Activated CD4-positive, alpha-beta T cell treated with anti-CD3 and anti-CD28 coated beads, Interleukin-10, Interleukin-2, amounts not matched to agents 100 ng/mL and 50 ng/mL, durations not matched to agents 16 hours and 8 hours (primary cell): ENCODE measurements around the gene SMPD1.

Experiments used
- DNase-seq: peaks from one replicate; pipeline ENCODE4 v3.0.0-alpha.2; 2020

The SMPD1 gene

GRCh38 chr11:6389905-6390717 is at the start of gene SMPD1:
TSS of gene SMPD1 (plus strand) at chr11:6390474. CDS start at chr11:6390599, 125 bp downstream.
- peak; percentile 96 for DNase-seq

DNA sequence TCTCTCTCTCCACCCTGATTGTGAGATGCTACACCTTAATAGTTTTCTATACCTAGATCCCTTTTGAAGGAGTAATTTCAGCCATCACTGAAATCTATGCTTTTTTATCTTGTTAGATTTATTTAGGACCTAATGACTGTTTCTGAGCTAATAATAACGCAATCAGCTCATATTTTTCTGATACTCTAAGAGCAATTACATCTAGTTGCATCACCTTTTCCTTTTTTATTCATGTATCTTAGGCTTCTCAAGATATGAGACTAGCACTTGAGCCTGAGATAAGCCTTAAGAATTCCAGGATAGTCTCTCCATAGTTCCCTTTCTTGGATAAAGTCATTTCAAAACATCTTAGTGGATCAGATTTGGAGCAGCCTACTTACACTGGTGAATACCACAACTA is 44.9 kb upstream of the SMPD1 start:
- DNase-seq, result no peak

DNA sequence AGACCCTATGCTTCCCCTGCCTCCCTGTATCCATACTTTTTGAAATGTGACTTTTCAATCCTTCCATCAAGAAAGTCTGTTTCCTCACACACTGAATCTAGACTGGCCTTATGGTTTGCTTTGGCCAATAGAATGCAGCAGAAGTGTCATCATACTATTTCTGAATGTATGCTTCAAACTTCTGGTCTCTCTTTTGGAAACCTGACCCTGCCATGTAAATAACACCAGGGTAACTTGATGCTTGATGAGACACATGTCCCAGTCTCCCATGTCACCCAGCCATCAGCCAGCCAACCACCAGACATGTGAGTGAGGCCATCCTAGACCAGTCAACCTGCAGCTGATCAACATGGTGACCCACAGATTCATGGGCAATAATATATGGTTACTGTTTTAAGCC is 40.2 kb upstream of the SMPD1 start:
- no peak for DNase-seq

DNA sequence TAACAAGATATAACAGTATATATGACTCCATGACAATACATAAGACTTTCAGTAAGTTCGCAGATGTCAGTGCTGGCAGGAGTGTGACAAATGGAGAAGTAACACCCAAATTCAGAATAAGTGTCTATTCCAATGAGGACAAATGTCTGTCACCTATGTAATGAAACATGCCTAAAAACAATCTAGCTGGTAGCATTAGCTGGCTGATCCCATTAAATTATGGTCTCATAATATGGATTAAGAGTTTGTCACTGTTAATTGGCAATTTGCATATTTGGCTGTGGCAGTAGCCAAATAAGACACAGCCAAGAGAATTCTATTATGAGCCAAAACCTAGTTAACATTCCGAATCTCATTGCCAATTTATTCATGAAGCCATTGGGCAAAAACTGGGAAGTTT is 39.8 kb upstream of the SMPD1 start:
- no peak for DNase-seq

DNA sequence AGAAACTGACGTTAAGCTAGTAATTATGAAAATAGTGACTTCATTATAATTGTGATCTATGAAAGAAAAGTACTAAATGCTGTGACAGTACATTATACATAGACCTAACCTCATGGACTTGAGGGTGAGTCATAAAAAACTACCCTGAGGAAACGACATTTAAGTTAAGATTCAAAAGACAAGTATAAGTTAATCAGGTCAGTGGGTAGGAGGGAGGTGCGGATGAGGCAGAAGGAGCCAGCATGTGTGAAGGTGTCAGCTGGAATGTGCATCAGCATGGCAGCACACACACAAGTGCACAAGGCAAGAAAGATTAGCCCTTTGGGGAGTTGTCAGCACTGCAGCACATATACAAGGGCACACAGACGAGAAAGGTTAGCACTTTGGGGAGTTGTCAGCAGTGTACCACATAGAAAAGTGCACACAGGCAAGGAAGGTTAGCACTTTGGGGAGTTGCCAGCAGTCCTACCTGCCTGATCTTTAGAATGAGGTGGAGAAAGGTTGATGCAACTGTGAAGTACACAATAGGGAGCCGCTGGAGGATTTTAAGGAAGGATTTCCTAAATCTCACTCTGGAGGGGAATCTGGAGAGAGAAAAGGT is 38.4 kb upstream of the SMPD1 start:
- DNase-seq, result peak; percentile 71

- peak; percentile 76 for DNase-seq
Observed at GRCh38 chr11:6353367-6353987, 36.8 kb upstream of the SMPD1 start.

DNA sequence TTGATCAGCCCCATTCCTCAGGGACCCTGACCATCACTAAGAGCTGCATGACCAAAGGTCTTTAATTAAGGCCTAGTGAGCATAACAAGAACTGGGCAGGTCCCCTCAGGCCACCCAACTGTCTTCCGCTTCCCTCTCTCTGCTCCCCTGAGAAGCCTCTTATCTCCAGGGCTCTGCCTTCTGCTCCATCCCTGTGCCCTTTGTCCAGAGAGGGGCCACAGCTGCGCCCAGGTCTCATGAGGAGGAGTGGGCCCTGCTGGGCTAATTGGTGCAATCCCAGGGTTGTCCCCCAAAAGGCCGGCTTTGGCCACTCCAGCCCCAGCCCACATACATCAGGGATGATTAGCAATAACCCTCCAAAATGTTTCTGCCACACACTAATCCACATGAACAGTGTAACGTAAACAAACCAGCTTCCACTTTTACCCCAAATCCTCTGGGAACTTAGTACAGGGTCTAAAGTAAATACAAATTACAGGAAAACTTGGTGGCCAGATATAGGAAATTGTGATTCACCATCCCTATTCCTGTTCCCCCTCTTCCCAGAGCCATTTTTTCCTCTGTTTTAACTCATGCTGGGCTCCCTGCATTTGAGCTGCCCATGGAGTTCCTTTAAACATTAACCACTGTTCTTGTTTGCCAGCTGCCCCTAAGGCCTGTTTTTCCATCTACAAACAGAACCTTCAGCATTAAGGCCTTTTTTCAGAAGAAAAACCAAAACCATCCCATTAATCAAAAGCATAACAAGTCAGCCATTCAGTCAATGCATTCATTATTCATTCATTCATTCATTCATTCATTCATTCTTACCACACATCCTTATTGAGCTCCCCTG is 35.4 kb upstream of the SMPD1 start:
- no peak for DNase-seq

DNA sequence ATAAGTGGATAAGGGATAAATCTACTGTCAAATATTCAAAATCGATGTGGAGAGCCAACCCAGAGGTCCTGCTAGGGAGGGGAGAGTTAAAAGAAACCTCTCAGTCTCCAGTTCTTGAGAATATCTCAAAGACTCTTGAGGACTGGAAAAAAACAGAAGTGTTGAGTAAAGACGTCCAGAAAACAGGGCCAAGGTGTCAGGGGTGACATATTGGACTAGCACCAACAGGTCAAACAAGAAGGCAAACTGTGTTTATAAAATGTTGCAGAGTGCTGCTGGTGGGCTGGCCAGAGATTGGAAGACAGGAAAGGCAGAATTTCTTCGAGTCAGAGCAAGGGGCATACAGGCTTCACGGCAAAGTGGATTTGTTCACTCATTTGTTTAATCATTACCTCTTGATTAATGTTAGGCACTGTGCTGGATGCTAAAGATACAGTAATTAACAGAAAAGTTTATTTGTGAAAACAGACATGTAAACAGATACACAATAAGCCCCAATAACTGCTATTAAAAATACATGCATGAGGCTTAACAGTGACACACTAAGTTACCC is 33.7 kb upstream of the SMPD1 start:
- DNase-seq, result no peak

- peak; percentile 50 for DNase-seq
Observed at GRCh38 chr11:6357222-6357621, 33.1 kb upstream of the SMPD1 start.

DNA sequence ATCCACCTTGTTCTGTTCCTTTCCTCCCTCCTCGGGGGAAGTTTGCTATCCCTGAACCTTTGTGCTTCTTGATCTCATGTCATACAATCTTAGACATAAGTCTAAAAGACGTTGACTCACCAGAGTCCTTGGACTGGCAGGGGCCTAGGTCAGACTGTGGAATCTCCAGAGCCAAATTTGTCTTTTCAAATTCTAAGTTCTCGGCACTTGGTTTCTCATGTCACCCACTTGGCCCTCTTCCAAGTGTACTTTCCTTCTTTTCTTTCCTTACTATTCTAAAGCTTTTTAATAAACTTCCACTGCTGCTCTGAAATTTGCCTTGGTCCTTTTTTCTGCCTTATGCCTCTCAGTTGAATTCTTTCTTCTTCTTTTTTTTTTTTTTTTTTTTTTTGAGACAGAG is 30.1 kb upstream of the SMPD1 start:
- no peak for DNase-seq

- no peak for DNase-seq
Observed at GRCh38 chr11:6362185-6362872, 27.9 kb upstream of the SMPD1 start.

DNA sequence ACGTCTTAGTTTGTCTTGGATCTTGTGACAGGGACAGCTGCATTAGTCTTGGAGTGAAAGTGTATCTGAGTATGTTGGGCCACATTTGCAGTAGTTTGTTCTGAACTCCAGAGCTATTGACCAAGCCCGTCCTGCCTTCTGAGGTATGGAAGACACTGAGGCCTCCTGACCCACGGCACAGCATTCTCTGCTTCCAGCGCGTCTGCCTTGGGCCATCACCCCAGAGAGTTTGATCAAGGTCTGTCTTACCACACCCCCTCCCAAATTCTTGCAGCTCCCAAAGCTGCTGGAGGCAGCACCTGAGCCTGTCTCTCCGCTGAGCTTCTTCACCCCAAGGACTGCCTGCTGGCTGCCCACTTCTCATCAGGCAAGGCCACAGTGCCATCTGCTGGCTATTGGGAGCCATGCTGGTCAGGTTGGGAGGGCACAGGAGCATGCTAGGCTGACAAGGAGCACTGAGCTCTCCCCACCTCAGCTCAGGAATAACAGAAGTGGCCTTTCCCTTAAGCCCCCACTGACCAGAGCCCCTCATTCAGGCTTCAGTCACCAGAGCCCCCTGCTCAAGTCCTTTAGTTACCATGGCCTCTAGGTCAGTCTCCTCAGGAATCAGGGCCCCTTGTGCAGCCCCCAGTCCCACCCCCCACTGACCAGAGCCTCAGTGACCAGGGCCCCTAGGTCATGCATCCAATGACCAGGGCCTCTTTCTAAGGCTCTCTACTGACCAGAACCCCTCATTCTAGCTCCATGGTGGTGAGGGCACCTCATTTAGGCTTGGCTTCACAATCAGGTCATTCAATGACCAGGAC is 27.2 kb upstream of the SMPD1 start:
- DNase-seq, result peak; percentile 82

- DNase-seq, result no peak
Observed at GRCh38 chr11:6365659-6366058, 24.6 kb upstream of the SMPD1 start.

- DNase-seq, result no peak
Observed at GRCh38 chr11:6371825-6372224, 18.4 kb upstream of the SMPD1 start.

DNA sequence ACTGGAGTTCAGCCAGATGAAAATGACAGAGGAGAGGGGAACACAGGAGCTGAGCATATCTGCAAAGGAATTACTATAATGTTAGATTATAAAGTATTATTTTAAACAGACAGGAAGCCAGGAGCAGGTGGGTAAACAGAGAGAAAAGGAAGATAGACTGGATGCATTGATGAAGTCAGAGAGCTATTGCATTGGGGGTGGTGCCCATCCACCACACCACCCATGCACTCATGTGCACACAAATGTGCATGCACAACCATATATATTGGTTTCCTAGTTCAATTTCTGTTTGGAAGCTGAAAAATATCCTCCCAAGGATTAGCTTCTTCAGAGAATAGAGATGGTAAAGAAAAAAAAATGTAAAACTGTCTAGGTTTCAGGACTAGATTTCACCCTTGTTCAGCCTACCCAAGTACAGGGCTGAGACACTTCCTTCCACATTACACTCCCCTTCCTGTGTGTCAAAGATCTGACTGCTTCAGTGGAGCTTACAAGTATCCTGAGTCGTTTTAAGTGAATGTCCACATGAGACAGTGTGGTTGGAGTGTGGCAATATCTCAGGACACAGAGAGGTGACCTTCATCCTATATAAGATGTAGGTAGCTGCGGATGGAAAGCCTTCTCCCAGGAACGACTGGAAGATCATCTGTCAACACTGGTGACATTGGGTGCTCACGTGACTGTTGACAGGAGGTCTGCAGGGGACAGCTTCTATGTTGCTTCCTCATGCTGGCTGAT is 12.2 kb upstream of the SMPD1 start:
- DNase-seq, result peak; percentile 32

DNA sequence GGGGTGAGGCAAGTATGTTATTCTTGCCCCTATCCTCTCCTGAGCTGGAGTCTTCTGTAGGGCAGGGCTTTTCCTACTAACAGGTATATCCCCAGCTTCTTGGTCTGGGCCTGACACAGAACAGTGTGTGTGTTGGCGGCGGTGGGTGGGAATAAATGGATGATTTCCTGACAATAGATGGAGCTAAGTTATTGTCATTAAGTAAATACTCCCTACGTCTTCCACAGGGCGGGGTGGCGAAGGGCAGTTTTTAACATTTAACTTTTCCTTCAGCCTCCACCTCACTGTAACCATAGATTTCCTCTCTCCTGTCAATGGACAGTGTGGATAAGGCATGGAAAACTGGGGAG is 11.7 kb upstream of the SMPD1 start:
- DNase-seq, result no peak

DNA sequence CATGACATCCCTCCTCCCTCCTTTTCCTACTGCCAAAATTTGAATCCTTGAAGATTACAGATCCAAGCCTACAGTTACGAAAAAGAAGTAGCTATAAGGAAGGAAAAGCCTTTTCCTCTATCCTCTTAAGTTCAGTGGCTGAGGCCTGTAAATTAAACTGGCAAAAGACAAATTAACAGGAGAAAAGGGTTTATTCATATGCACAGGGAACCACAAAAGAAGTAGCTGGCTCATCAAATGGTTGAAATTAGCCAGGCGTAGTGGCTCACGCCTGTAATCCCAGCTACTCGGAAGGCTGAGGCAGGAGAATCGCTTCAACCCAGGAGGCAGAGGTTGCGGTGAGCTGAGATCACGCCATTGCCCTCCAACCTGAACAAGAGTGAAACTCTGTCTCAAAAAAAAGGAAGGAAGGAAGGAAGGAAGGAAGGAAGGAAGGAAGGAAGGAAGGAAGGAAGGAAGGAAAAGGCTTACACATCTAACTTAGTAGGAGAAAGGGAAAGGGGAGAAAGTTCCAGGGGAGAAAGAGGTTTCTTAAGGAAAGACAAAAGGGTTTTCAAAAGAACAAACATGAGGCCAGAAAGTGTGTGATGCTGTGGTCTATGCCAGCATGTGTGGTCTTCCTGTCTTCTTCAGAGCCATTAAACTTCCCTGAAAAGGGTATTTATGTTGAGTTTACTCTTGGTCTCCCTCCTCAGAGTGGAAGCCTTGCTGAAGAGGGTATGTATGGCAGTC is 5.1 kb upstream of the SMPD1 start:
- no peak for DNase-seq

DNA sequence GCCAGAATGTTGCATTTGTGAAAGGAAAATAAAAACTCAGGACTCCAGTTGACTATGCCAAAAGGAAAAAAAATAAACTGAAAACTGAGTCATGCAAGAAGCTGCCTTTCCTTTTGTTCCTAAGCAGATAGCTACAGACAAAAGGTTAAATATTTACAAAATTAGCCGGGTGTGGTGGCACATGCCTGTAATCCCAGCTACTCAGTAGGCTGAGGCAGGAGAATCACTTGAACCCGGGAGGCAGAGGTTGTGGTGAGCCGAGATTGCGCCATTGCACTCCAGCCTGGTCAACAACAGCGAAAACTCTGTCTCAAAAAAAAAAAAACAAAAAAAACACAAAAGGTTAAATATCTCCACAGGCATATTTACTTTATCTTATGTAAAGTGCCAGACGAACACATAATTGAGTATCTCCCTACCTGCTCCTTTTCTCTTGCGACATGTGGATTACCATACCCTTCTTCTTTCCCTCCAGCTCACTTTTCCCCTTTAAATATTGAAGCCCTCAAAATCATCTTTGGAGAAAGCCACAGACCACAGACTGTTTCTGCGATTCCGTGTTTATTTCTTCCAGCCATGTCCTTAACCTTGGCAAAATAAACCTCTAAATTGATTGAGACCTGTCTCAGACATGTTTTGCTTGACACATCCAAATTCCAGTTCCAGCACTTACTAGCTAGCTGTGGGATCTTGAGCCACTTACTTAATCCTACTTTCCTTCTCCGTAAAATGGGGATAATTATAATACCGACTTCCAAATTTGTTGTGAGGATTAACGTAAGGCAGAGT is 2.3 kb upstream of the SMPD1 start:
- no peak for DNase-seq

DNA sequence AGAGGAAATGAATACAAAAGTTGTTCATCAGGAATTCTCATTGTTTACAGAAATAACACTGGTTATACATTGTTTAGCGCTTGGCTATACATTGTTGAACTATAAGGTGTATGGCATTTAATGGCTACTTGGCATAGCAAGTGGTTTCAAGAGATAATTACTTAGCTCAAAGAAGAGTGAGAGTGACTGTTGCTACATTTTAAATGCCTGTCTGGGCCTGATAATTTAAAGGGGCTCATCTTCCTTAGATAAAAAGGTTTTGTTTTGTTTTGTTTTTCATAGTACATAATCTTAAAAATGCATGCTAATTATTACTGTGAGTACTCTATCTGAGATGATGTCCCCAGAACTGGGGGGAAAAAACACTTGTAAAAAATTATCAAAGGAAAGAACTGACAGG is 1.5 kb upstream of the SMPD1 start:
- no peak for DNase-seq
